Left colon (tissue), 2 donors: ENCODE results near the gene ATP10B. TPM values are rescaled to one million over a fixed set of nuclear protein-coding genes. Genes with fewer than 3 reads are reported as not detected.
A peak's percentile ranks its signal among the peaks of the same experiment; 100 is the strongest.
"Not testable (repeated sequence)": the region's sequence is repeated elsewhere in the genome, so short reads cannot be mapped to it uniquely, and the experiment has no call there.

ENCODE experiments used
- ATAC-seq: fragments of 200-7000 bp; cut with Tn5 transposase; one replicate; pipeline ENCODE4 v1.9.1; 2020; ENCODE audit warnings: mild to moderate bottlenecking, moderate library complexity
- DNase-seq, 2 donors: peaks; one replicate each; pipeline ENCODE4 v3.0.0-alpha.2; 2020
- intact Hi-C, 2 donors: fragments of 100-400 bp; cut with DNase I in 1 of 2; cut with micrococcal nuclease in 1 of 2; formaldehyde crosslinking; loops; one replicate each; pipeline versions ENCODE4 v1.11.2 to v1.14.0; 2022; cut with DNase I, micrococcal nuclease
- total RNA-seq, 2 donors: library from RNA; stranded (reverse); fragmentation: NEBNext Ultra II Directional; extraction: Animal tissue kit (Norgen Biotek cat#: 25700); gene quantifications; one replicate each; pipeline ENCODE4 v1.2.1, GENCODE V29; 2021
- donor health status: DM: no; HTN: no; CAD: no.
- donor health status: DM: yes; HTN: yes; CAD: no.

The ATP10B gene
- total RNA-seq, 2 donors from 2014 or later: 137 to 292 TPM

GRCh38 chr5:160720822-160721221, 131.2 kb downstream of the ATP10B start:
- intact Hi-C loops: no loop called here
- no peak for DNase-seq
- ATAC-seq: no peak

GRCh38 chr5:160715508-160715907, 136.5 kb downstream of the ATP10B start:
- intact Hi-C loops, ATAC-seq, DNase-seq: not testable (repeated sequence)

GRCh38 chr5:160703547-160704189, 148.3 kb downstream of the ATP10B start:
- peak; percentile 59 for ATAC-seq
- no peak for DNase-seq
- intact Hi-C loops: no loop called here

- intact Hi-C loops: no loop called here
- no peak for ATAC-seq
- no peak for DNase-seq
These were observed 149.1 kb downstream of the ATP10B start for GRCh38 chr5:160702934-160703333.

GRCh38 chr5:160702311-160702803, 149.7 kb downstream of the ATP10B start:
- DNase-seq (no peak), ATAC-seq (no peak)
- intact Hi-C loops: no loop called here

- intact Hi-C loops: no loop called here
These were observed 150.6 kb downstream of the ATP10B start for GRCh38 chr5:160701403-160701802.

GRCh38 chr5:160699301-160699700, 152.7 kb downstream of the ATP10B start:
- intact Hi-C loops: no loop called here
- DNase-seq: peak in 1 of 2 donors; percentile 74
- ATAC-seq: peak; percentile 82

More at GRCh38 chr5:160701403-160701802, 150.6 kb downstream of the ATP10B start:
- ATAC-seq (no peak), DNase-seq (no peak)

- intact Hi-C loops: no loop called here
- ATAC-seq (no peak), DNase-seq (no peak)
These were observed 154.7 kb downstream of the ATP10B start for GRCh38 chr5:160697281-160697680.

GRCh38 chr5:160694896-160695295, 157.1 kb downstream of the ATP10B start:
- intact Hi-C loops: no loop called here

GRCh38 chr5:160693831-160694465, 158.1 kb downstream of the ATP10B start:
- ATAC-seq (peak; percentile 91), DNase-seq (peak in 1 of 2 donors; percentile 30)

More at GRCh38 chr5:160694896-160695295, 157.1 kb downstream of the ATP10B start:
- no peak for DNase-seq
- peak; percentile 52 for ATAC-seq

GRCh38 chr5:160692271-160692670, 159.7 kb downstream of the ATP10B start:
- intact Hi-C loops: no loop called here
- no peak for DNase-seq
- ATAC-seq: peak; percentile 39

More at GRCh38 chr5:160693831-160694465, 158.1 kb downstream of the ATP10B start:
- intact Hi-C loops: no loop called here

- DNase-seq (no peak), ATAC-seq (peak; percentile 37)
- intact Hi-C loops: no loop called here
These were observed 166.3 kb downstream of the ATP10B start for GRCh38 chr5:160685695-160686094.

- intact Hi-C loops: no loop called here
- DNase-seq (peak; percentile 62 to 79), ATAC-seq (peak; percentile 90)
These were observed 166.8 kb downstream of the ATP10B start for GRCh38 chr5:160685219-160685618.

GRCh38 chr5:160679567-160680309, 172.3 kb downstream of the ATP10B start:
- intact Hi-C loops: loop anchor here in 1 of 2 donors (5.0 kb wide), 1 partner anchor 108 kb away; no protein-coding TSS in a partner anchor
- ATAC-seq (no peak), DNase-seq (no peak)

- ATAC-seq: peak; percentile 40
- intact Hi-C loops: no loop called here
- no peak for DNase-seq
These were observed 176.0 kb downstream of the ATP10B start for GRCh38 chr5:160675988-160676387.

- DNase-seq (no peak), ATAC-seq (no peak)
- intact Hi-C loops: no loop called here
These were observed 177.1 kb downstream of the ATP10B start for GRCh38 chr5:160674901-160675300.

GRCh38 chr5:160672521-160672920, 179.5 kb downstream of the ATP10B start:
- intact Hi-C loops: no loop called here
- DNase-seq (no peak), ATAC-seq (no peak)

- intact Hi-C loops: no loop called here
- DNase-seq: no peak
- ATAC-seq: peak; percentile 27
These were observed 183.7 kb downstream of the ATP10B start for GRCh38 chr5:160668356-160668755.

- no peak for ATAC-seq
- intact Hi-C loops: no loop called here
- DNase-seq: no peak
These were observed 184.9 kb downstream of the ATP10B start for GRCh38 chr5:160667160-160667559.
